ENCODE measurements around the gene RAP2B.

GRCh38 chr3:153163756-153164550, 1.9 kb downstream of the RAP2B start:
- TF ChIP-seq, protein P1, sequence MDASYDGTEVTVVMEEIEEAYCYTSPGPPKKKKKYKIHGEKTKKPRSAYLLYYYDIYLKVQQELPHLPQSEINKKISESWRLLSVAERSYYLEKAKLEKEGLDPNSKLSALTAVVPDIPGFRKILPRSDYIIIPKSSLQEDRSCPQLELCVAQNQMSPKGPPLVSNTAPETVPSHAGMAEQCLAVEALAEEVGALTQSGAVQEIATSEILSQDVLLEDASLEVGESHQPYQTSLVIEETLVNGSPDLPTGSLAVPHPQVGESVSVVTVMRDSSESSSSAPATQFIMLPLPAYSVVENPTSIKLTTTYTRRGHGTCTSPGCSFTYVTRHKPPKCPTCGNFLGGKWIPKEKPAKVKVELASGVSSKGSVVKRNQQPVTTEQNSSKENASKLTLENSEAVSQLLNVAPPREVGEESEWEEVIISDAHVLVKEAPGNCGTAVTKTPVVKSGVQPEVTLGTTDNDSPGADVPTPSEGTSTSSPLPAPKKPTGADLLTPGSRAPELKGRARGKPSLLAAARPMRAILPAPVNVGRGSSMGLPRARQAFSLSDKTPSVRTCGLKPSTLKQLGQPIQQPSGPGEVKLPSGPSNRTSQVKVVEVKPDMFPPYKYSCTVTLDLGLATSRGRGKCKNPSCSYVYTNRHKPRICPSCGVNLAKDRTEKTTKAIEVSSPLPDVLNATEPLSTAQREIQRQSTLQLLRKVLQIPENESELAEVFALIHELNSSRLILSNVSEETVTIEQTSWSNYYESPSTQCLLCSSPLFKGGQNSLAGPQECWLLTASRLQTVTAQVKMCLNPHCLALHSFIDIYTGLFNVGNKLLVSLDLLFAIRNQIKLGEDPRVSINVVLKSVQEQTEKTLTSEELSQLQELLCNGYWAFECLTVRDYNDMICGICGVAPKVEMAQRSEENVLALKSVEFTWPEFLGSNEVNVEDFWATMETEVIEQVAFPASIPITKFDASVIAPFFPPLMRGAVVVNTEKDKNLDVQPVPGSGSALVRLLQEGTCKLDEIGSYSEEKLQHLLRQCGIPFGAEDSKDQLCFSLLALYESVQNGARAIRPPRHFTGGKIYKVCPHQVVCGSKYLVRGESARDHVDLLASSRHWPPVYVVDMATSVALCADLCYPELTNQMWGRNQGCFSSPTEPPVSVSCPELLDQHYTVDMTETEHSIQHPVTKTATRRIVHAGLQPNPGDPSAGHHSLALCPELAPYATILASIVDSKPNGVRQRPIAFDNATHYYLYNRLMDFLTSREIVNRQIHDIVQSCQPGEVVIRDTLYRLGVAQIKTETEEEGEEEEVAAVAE (CRISPR knock-in tag; IDR thresholded peaks at IDR 0.05; ENCODE audit: borderline replicate concordance) = no peak
- TF ChIP-seq, protein P2, sequence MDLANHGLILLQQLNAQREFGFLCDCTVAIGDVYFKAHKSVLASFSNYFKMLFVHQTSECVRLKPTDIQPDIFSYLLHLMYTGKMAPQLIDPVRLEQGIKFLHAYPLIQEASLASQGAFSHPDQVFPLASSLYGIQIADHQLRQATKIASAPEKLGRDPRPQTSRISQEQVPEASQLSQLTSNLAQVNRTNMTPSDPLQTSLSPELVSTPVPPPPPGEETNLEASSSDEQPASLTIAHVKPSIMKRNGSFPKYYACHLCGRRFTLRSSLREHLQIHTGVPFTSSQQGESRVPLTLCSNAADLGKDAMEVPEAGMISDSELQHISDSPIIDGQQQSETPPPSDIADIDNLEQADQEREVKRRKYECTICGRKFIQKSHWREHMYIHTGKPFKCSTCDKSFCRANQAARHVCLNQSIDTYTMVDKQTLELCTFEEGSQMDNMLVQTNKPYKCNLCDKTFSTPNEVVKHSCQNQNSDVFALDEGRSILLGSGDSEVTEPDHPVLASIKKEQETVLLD (CRISPR knock-in tag; IDR thresholded peaks at IDR 0.05; ENCODE audit: low read depth) = no peak
- no peak for TF ChIP-seq TBP (CRISPR knock-in tag; IDR thresholded peaks at IDR 0.05)
